ENCODE measurements around the gene ADAM22.

DNA sequence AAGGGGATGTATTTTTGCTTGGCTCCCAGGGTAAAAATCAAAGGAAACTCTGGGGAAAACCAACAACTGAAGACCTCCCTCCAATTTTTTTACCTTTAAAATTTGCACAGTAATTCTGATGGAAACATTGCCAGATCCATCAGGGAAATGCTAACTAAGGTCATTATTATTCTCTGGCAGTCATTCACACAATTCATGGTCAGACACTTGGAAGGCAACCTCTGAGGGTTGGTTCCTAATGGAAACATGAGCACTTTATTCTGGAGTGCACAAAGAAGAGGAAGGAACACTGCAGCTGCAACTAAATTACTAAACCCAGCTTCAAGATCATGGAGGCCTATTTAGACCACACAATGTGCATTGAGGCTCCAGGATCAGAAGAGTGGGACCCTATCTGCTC lies 251.6 kb downstream of the ADAM22 start:
- TF ChIP-seq, protein P1, sequence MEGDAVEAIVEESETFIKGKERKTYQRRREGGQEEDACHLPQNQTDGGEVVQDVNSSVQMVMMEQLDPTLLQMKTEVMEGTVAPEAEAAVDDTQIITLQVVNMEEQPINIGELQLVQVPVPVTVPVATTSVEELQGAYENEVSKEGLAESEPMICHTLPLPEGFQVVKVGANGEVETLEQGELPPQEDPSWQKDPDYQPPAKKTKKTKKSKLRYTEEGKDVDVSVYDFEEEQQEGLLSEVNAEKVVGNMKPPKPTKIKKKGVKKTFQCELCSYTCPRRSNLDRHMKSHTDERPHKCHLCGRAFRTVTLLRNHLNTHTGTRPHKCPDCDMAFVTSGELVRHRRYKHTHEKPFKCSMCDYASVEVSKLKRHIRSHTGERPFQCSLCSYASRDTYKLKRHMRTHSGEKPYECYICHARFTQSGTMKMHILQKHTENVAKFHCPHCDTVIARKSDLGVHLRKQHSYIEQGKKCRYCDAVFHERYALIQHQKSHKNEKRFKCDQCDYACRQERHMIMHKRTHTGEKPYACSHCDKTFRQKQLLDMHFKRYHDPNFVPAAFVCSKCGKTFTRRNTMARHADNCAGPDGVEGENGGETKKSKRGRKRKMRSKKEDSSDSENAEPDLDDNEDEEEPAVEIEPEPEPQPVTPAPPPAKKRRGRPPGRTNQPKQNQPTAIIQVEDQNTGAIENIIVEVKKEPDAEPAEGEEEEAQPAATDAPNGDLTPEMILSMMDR (IDR thresholded peaks at IDR 0.05) = no peak
- TF ChIP-seq ZFX (IDR thresholded peaks at IDR 0.05; ENCODE audit: borderline replicate concordance) = no peak

Data from 22Rv1 (cell line).